ENCODE results near the gene ATXN1.
A peak's percentile ranks its signal among the peaks of the same experiment; 100 is the strongest.

ATXN1 gene

GRCh38 chr6:16491666-16492313 lies 269.5 kb downstream of the ATXN1 start:
- no peak for DNase-seq

DNA sequence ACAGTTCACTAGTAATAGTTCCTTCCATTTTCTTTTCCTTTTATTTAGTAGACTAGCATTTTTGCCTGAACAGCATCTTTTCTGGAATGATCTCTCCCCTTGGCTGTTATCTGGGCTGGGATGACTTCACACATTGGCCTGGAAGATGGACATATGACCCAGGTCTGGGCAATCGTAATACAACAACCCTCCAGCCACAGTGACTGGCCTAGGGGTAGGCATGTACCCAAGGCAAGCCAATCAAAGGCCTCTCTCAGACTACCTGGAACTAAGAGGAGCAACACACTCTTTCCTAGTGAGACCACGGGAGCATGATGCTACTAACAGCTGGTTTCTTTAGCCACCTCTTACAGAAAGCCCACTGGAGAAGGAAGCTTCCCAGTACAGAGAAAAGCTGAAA lies 270.6 kb downstream of the ATXN1 start:
- no peak for DNase-seq

DNA sequence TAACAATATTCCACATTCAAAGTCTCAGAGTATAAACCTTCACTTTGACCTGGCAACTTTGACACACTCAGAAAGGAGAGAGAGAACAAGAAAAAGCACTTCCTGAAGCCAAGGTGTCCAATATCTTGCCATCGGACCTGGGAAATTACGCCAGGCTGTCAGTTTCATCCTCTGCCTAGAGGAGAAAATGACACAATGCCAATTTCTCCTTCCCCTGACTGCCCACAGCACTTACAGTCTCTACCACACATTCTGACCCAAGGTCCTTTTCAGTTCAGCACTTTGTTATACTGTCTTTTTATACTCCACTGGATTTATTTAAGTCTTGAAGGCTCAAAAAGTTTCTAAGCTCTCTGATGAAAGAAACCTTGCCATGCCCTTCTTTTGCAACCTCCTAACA lies 272.4 kb downstream of the ATXN1 start:
- DNase-seq = no peak

DNA sequence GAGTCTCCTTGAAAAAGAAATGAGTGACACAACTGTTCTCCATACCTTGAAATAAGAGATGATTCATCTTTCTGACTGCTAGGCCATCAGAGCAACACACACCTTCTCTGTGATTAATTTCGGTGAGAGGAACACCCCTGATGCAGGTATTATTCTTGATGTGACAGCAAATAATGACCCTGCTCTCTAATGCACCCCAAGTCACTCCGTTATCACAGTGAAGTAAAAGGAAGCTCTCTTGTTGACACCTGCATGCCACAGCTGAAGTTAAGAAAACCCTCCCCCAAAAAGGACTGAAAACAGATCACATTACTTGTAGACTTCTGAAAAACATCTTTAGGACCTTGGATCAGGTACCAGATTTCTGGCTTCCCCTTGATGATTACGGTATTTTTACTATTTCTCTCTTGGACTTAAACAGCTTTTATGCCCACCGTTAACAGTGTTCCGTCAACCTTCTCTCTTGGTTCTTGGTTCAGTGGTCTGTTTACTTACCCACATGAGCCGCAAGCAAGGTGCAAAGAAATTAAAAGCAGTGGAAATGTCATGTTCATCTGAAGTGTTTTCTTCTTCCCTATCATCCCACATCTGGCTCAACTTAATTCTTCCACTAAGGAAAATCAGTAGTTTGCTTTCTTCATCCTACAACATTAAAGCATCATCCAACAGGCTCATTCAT lies 273.1 kb downstream of the ATXN1 start:
- no peak for DNase-seq

- no peak for DNase-seq
Observed at GRCh38 chr6:16486661-16487060, 274.6 kb downstream of the ATXN1 start.

DNA sequence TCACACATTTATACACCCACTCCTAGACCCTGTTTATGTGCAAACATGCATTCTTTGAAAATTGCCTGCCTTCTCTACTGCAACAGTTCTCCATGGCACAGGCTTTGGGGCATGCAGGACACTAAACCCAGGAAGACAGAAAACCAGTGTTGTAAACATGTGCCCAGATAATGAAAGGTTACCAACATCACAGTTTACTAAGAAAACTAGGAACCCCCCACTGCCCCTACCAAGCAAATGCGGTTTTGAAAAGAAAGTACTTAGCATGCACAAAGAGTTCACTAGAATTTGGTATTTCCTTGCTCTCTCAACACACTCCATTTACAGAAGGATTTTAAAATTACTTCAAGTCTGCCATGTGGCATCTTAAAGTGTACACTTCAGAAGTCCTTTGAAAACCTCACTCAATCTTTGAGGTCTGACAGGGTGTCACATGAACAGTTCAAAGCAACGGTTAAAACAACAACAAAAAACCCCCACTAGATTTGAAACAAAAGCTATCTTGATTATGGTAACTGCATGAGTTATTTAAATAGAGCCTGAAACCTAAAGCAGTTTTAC lies 277.9 kb downstream of the ATXN1 start:
- peak; percentile 73 for DNase-seq

- DNase-seq = peak; percentile 53
Observed at GRCh38 chr6:16482702-16483314, 278.5 kb downstream of the ATXN1 start.

DNA sequence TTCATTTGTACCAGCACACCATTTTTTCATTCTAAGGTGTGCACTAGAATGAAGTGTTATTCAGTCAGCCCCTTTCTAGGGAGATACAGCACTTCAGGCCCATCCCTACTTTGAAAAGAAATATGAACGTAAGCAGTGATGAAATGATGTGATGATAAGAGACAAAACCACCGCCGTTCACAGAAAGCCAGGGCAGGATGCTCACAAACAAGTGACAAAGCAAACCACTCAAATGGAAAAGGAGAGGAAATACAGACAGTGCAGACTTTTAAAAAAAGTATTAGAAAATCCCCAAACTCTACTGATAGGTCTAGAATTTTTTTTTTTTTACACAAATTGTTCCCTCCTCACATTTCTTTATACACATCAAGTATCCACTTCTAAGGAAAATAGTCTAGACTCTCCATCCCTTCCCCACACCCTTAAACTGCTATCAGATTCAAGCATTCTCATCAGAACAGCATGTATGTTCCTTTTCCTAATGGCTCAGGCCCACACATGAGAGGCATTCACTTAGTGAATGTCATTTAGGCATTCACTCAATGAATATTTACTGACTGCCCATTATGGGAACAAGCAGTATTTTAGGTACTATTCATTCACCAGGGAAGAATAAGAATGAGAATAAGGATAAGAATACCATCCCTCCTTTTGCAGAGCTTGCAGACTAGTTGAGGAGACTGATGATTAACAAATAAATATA lies 279.4 kb downstream of the ATXN1 start:
- peak; percentile 86 for DNase-seq

GRCh38 chr6:16480763-16481560 lies 280.3 kb downstream of the ATXN1 start:
- no peak for DNase-seq

DNA sequence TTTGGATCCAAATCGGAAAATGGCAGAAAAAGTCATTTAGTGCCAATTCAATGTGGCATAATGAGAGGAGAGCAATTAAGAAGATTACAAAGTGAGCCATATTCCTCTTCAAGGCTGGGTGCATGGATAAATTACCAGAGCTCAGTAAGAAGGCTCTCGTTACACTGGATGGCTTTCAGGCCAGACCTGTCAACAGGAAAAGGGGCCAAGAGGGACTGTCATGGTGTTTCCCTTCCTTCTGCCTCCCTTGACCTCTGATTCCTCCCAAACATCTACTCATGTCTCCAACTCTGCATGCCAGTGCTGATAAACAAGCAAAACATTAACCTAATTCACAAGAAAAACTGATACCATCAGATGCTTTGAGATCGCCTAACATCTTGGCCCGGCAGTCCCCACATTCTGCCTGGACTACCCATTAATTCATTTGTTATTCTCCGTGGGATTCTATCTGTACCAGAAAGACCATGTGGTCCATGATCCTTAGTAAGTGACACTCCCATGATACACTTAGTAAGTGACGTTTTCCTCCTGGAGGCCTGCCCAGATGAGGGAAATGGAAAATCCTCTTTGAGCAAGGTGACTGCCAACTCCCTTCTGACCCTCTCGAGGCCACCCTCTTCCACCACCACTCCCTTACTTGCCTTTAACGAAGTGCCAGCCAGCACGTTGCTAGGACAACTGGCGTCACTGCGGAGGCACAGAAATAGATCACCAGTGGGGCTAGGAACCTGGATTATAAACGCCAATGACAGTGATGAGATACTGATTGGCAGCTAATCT lies 283.7 kb downstream of the ATXN1 start:
- DNase-seq = no peak

- no peak for DNase-seq
Observed at GRCh38 chr6:16476861-16477260, 284.4 kb downstream of the ATXN1 start.

- no peak for DNase-seq
Observed at GRCh38 chr6:16475494-16475781, 285.8 kb downstream of the ATXN1 start.

GRCh38 chr6:16474772-16475493 lies 286.3 kb downstream of the ATXN1 start:
- peak; percentile 51 for DNase-seq

DNA sequence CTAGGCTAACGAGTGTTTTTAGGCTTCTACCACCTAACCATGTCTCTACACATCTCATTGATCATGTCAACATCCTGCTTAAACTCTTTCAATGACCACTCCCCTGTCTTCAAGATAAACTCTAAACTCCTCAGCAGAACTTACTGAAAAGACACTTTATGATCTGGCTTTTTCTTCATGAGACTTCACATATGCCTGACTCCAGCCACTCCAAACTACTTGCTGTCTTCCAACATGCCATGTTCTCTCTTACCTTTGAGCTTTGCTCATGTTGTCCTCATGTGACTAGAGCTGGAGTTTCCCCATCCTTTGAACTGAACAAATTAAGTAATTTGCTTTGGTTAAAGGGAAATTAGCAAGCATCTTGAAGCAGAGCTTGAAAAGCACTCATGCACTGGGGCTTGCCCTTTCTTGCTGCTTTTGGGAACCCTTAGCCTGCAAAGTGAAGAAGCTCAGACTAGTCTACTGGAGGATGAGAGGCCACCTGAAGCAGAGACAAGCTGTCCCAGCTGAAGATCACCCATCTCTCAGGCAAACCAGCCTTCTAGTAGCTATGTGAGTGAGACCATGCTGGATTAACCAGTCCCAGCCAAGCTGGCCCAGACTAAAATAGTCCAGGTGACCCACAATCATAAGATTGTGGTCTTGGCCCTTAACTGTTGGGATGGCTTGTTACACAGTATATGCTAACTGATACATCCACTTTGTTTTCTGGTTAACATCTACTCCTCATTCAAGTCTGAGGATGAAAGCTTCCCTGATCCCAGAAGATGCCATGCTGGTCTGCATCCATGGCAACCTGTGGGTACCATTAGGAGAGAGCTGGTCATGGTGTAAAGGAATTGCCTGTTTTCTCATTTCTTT lies 287.1 kb downstream of the ATXN1 start:
- DNase-seq = peak; percentile 23

- DNase-seq = peak; percentile 75
Observed at GRCh38 chr6:16473184-16473907, 287.9 kb downstream of the ATXN1 start.

GRCh38 chr6:16472349-16473069 lies 288.8 kb downstream of the ATXN1 start:
- DNase-seq = no peak

DNA sequence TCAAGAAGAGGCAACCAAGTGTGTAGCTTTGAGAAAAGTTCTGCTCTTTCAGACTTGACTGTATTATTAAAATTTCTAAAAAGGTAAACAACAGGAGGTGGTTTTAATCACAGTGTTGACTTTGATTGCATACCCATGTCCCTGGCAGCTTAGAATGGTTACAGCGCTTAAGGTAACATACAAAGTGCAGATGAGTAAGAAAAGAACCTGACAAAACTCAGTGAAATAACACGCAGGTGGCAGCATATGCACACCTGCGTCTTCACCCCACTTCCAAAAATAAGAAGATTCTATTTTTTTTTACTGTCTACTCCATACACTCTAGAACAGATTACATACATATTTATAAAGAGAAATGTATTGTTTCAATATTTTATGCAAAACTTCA lies 289.4 kb downstream of the ATXN1 start:
- no peak for DNase-seq

DNA sequence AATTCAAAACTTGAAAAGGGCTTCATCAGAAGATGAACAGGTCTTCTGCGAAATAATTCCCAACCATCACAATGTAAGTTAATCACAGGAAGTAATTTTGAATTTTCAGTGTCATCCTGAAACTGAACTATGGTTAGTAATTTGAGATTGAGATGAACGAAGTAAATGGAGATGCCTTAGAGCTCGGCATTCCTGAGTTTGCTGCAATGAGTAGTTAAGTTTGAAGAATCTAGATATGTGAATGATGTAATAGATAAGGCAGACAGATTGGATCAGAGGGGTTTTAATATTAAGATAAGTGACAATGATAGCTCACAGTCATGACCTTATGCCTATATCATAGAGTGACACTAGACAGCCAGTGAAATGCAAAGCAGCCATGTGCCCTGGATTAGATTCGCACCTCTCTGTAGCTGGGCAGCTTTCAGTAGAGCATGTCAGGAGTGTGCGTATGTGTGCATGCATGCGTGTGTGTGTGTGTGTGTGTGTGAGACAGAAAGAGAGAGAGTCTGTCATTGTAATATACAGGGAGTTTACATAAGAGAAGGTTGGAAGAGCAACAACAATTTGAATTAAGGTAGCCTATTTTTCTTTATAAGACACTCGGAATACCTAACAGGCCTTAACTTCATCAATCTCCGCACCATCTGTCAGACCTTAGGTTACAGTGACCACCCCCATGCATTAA lies 289.9 kb downstream of the ATXN1 start:
- DNase-seq = peak; percentile 67
